ENCODE results near the gene TFAP2C.
"Not testable (repeated sequence)": the region's sequence is repeated elsewhere in the genome, so short reads cannot be mapped to it uniquely, and the experiment has no call there.

Gene TFAP2C

DNA sequence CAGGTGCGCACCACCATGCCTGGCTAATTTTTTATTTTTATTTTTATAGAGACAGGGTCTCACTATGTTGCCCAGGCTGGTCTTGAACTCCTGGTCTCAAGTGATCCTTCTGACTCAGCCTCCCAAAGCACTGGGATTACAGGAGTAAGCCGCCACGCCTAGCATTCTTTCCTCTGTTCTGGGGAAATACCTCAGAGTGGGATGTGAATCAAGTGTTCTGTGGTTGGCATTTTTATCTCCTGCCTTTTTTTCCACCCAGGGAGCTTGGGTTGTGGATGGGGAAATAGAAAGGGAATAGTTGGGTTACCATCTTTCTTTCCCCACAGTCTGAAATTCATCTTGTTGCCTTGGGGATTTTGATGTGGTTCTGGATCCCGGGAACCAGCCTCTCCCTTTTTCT is 24.1 kb downstream of the TFAP2C start:
- H3K9me3 ChIP-seq (ENCODE audit: insufficient read depth, low read depth, low read length) = no peaks in the 10 kb centered on the region
- H4K8ac ChIP-seq (ENCODE audit: low read depth, low read length) = no peak overlapping the region
- H2AK5ac ChIP-seq (ENCODE audit: low read length) = no peak overlapping the region
- no peak overlapping the region for H3K27ac ChIP-seq (ENCODE audit: low read depth, low read length)
- no peaks in the 10 kb centered on the region for H3K79me2 ChIP-seq (ENCODE audit: control insufficient read depth, insufficient read depth, low read length, poor library complexity)
- no CpG with 5 or more reads among the region's 4 CpGs for whole genome bisulfite sequencing (ENCODE audit: extremely low coverage, insufficient coverage, insufficient read length)
- H3K9ac ChIP-seq (ENCODE audit: low read length) = no peak overlapping the region
- H3K4ac ChIP-seq (ENCODE audit: low read depth, low read length) = no peak overlapping the region
- no peak overlapping the region for H3K4me3 ChIP-seq (ENCODE audit: low read depth, low read length)
- H3K4me1 ChIP-seq (ENCODE audit: control insufficient read depth in 1 of 2, insufficient read depth in 2 of 2, low read length in 2 of 2) = no peaks in the 10 kb centered on the region
- no peak for DNase-seq
- H3K4me2 ChIP-seq (ENCODE audit: low read length) = no peak overlapping the region
- no peak overlapping the region for H4K12ac ChIP-seq (ENCODE audit: low read depth, low read length)
- H3K79me1 ChIP-seq (ENCODE audit: low read length) = no peaks in the 10 kb centered on the region
- H3K23ac ChIP-seq (ENCODE audit: low read length) = no peak overlapping the region
- H4K91ac ChIP-seq (ENCODE audit: low read depth, low read length) = no peak overlapping the region
- H3K18ac ChIP-seq (ENCODE audit: low read length) = no peak overlapping the region
- no peak overlapping the region for H3K14ac ChIP-seq (ENCODE audit: low read length)
- H2BK120ac ChIP-seq (ENCODE audit: insufficient read depth, low read length, poor library complexity) = no peak overlapping the region
- no peaks in the 10 kb centered on the region for H3K27me3 ChIP-seq (ENCODE audit: insufficient read depth, low read length)
- no peak overlapping the region for H2BK12ac ChIP-seq (ENCODE audit: low read length)
- no peak overlapping the region for H2BK5ac ChIP-seq (ENCODE audit: low read depth, low read length, poor library complexity)
- H3K36me3 ChIP-seq (ENCODE audit: control insufficient read depth in 1 of 2, insufficient read depth in 2 of 2, low read length in 2 of 2) = no peaks in the 10 kb centered on the region
- no peak overlapping the region for H2AFZ ChIP-seq (ENCODE audit: insufficient read depth, low read length, poor library complexity)

DNA sequence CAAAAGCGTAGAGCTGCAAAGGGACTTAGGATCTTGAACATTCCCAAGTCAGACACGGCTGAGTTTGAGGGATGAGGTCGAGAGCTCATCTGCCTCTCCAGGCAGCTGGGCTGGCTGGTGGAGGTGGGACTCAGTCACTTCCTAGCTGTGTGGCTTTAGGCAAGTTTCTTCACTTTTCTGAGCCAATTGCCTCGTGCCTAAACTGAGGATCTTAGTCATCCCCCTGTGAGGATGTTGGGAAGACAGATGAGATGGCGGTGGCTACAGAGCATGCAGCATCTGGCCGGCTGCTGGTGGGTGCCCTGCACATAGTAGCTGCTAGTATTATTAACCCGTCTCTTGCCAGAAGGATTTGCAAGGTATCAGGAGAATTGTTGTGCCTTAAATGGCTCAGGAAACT is 27.5 kb downstream of the TFAP2C start:
- H3K9me3 ChIP-seq (ENCODE audit: insufficient read depth, low read depth, low read length) = no peaks in the 10 kb centered on the region
- H3K18ac ChIP-seq (ENCODE audit: low read length) = no peak overlapping the region
- no peaks in the 10 kb centered on the region for H3K27me3 ChIP-seq (ENCODE audit: insufficient read depth, low read length)
- H2AK5ac ChIP-seq (ENCODE audit: low read length) = no peak overlapping the region
- H3K36me3 ChIP-seq (ENCODE audit: control insufficient read depth in 1 of 2, insufficient read depth in 2 of 2, low read length in 2 of 2) = no peaks in the 10 kb centered on the region
- H3K4me2 ChIP-seq (ENCODE audit: low read length) = no peak overlapping the region
- no peak overlapping the region for H3K4me3 ChIP-seq (ENCODE audit: low read depth, low read length)
- no peak overlapping the region for H3K4ac ChIP-seq (ENCODE audit: low read depth, low read length)
- no peak overlapping the region for H4K12ac ChIP-seq (ENCODE audit: low read depth, low read length)
- H4K8ac ChIP-seq (ENCODE audit: low read depth, low read length) = no peak overlapping the region
- no peaks in the 10 kb centered on the region for H3K79me2 ChIP-seq (ENCODE audit: control insufficient read depth, insufficient read depth, low read length, poor library complexity)
- H4K91ac ChIP-seq (ENCODE audit: low read depth, low read length) = no peak overlapping the region
- H2BK12ac ChIP-seq (ENCODE audit: low read length) = no peak overlapping the region
- H2BK120ac ChIP-seq (ENCODE audit: insufficient read depth, low read length, poor library complexity) = no peak overlapping the region
- no peak overlapping the region for H3K27ac ChIP-seq (ENCODE audit: low read depth, low read length)
- H3K79me1 ChIP-seq (ENCODE audit: low read length) = no peaks in the 10 kb centered on the region
- no peak overlapping the region for H3K23ac ChIP-seq (ENCODE audit: low read length)
- DNase-seq = peak; percentile 53 to 65
- WGBS (ENCODE audit: extremely low coverage, insufficient coverage, insufficient read length) = no CpG with 5 or more reads among the region's 7 CpGs
- H3K14ac ChIP-seq (ENCODE audit: low read length) = no peak overlapping the region
- H3K9ac ChIP-seq (ENCODE audit: low read length) = no peak overlapping the region
- H3K4me1 ChIP-seq (ENCODE audit: control insufficient read depth in 1 of 2, insufficient read depth in 2 of 2, low read length in 2 of 2) = no peaks in the 10 kb centered on the region
- no peak overlapping the region for H2BK5ac ChIP-seq (ENCODE audit: low read depth, low read length, poor library complexity)
- H2AFZ ChIP-seq (ENCODE audit: insufficient read depth, low read length, poor library complexity) = no peak overlapping the region

DNA sequence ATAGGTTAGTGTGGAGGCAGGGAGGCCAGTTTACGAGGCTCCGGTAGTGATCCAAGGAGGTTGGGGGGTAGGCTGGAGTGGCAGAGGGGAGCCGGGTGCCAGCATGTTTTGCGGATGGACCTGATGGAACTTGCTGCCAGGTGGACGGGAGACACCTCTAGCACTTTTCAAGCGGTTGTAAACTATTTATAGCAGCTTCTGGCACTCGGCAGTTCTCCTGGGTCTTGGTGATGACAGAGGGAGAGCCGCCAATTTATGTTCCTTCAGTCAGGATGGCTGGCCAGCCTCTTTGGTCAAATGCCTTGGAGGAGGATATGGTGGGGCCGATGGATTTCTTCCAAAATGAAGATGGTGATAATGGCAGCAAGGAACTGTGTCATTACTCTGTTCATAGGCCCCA is 28.8 kb downstream of the TFAP2C start:
- Histone ChIP-seq H3K4me3 (ENCODE audit: low read depth, low read length) (no peak overlapping the region), H3K79me2 (ENCODE audit: control insufficient read depth, insufficient read depth, low read length, poor library complexity) (no peaks in the 10 kb centered on the region), H3K79me1 (ENCODE audit: low read length) (no peaks in the 10 kb centered on the region), H3K4me1 (ENCODE audit: control insufficient read depth in 1 of 2, insufficient read depth in 2 of 2, low read length in 2 of 2) (no peaks in the 10 kb centered on the region), H2BK12ac (ENCODE audit: low read length) (no peak overlapping the region), H3K18ac (ENCODE audit: low read length) (no peak overlapping the region), H3K23ac (ENCODE audit: low read length) (no peak overlapping the region), H2BK5ac (ENCODE audit: low read depth, low read length, poor library complexity) (no peak overlapping the region), H4K91ac (ENCODE audit: low read depth, low read length) (no peak overlapping the region), H3K9me3 (ENCODE audit: insufficient read depth, low read depth, low read length) (no peaks in the 10 kb centered on the region), H2BK120ac (ENCODE audit: insufficient read depth, low read length, poor library complexity) (no peak overlapping the region), H4K8ac (ENCODE audit: low read depth, low read length) (no peak overlapping the region), H3K27ac (ENCODE audit: low read depth, low read length) (no peak overlapping the region), H3K4me2 (ENCODE audit: low read length) (no peak overlapping the region), H3K36me3 (ENCODE audit: control insufficient read depth in 1 of 2, insufficient read depth in 2 of 2, low read length in 2 of 2) (no peaks in the 10 kb centered on the region), H3K9ac (ENCODE audit: low read length) (no peak overlapping the region), H2AK5ac (ENCODE audit: low read length) (no peak overlapping the region), H4K12ac (ENCODE audit: low read depth, low read length) (no peak overlapping the region), H3K14ac (ENCODE audit: low read length) (no peak overlapping the region), H2AFZ (ENCODE audit: insufficient read depth, low read length, poor library complexity) (no peak overlapping the region), H3K27me3 (ENCODE audit: insufficient read depth, low read length) (no peaks in the 10 kb centered on the region), H3K4ac (ENCODE audit: low read depth, low read length) (no peak overlapping the region)
- DNase-seq = no peak
- no CpG with 5 or more reads among the region's 9 CpGs for WGBS (ENCODE audit: extremely low coverage, insufficient coverage, insufficient read length)

DNA sequence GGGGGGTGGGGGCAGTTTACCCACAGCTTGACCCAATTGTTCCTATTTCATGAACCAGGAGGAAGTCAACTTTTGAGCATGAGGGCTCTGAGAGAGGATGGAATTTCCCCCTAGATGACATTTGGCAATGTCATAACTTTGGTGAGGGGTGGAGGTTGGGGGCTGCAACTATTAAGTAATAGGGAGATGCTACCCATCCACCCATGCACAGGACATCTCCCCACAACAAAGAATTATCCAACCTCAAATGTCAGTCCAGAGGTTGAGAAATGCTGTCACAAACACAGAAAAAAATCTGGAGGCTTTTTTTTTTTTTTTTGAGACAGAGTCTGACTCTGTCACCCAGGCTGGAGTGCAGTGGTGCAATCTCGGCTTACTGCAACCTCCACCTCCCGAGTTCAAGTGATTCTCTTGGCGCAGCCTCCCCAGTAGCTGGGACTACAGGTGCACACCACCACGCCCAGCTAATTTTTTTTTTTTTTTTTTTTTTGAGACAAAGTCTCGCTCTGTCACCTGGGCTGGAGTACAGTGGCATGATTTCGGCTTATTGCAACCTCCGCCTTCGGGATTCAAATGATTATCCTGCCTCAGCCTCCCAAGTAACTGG is 29.3 kb downstream of the TFAP2C start:
- not testable (repeated sequence) for H3K9me3 ChIP-seq (ENCODE audit: insufficient read depth, low read depth, low read length); H3K4me2 ChIP-seq (ENCODE audit: low read length); H3K14ac ChIP-seq (ENCODE audit: low read length); H2BK12ac ChIP-seq (ENCODE audit: low read length); H3K27ac ChIP-seq (ENCODE audit: low read depth, low read length); H2AFZ ChIP-seq (ENCODE audit: insufficient read depth, low read length, poor library complexity); H3K79me2 ChIP-seq (ENCODE audit: control insufficient read depth, insufficient read depth, low read length, poor library complexity); H2AK5ac ChIP-seq (ENCODE audit: low read length); H4K8ac ChIP-seq (ENCODE audit: low read depth, low read length); H3K18ac ChIP-seq (ENCODE audit: low read length); H4K12ac ChIP-seq (ENCODE audit: low read depth, low read length); H3K4me3 ChIP-seq (ENCODE audit: low read depth, low read length); H3K79me1 ChIP-seq (ENCODE audit: low read length); H2BK120ac ChIP-seq (ENCODE audit: insufficient read depth, low read length, poor library complexity); H3K4ac ChIP-seq (ENCODE audit: low read depth, low read length); H2BK5ac ChIP-seq (ENCODE audit: low read depth, low read length, poor library complexity); H3K27me3 ChIP-seq (ENCODE audit: insufficient read depth, low read length); H3K36me3 ChIP-seq (ENCODE audit: control insufficient read depth in 1 of 2, insufficient read depth in 2 of 2, low read length in 2 of 2); H4K91ac ChIP-seq (ENCODE audit: low read depth, low read length); DNase-seq; H3K23ac ChIP-seq (ENCODE audit: low read length); H3K9ac ChIP-seq (ENCODE audit: low read length); H3K4me1 ChIP-seq (ENCODE audit: control insufficient read depth in 1 of 2, insufficient read depth in 2 of 2, low read length in 2 of 2)
- WGBS (ENCODE audit: extremely low coverage, insufficient coverage, insufficient read length) = no CpG with 5 or more reads among the region's 8 CpGs
